ENCODE data around the gene ADD1. TPM values are rescaled to one million over a fixed set of nuclear protein-coding genes. Genes with fewer than 3 reads are reported as not detected.

The ADD1 gene
- total RNA-seq, 2 donors from 2014 or later = 281 to 282 TPM

- Mint-ChIP-seq H3K4me3 (no peak overlapping the region), H3K27me3 (ENCODE audit: low read depth) (no peaks in the 10 kb centered on the region), H3K36me3 (ENCODE audit: insufficient read depth in 2 of 2) (peaks cover 0 to 2% of the 10 kb centered on the region in 2 donors), H3K9me3 (no peaks in the 10 kb centered on the region), H3K4me1 (ENCODE audit: low read depth) (peaks cover 56% of the 10 kb centered on the region), H3K27ac (peak overlapping the region; percentile 8)
- DNase-seq (no peak), ATAC-seq (replicated peaks in 1 of 2) (no peak)
These were observed 26.0 kb downstream of the ADD1 start for GRCh38 chr4:2869659-2870058.

DNA sequence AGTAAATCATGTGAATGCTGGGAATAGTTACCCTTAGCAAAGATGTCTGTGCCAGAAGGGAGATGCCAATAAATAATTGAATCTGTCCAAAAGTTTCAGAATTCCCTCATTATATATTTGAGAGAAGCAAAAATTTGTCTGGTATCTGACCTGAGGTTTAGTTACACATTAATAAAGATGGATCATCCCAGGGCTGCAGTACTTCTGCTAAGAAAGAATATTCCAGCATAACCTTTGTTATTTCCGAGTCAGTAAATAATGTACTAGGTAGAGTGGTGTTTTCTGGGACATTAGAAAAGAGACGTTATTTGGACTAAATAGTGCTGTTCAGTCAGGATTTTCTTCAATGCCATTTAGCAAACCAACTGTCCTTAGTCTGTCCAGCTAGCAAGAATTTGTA, 26.4 kb downstream of the ADD1 start:
- DNase-seq = no peak
- Mint-ChIP-seq H3K36me3 (ENCODE audit: insufficient read depth in 2 of 2) (peaks cover 0 to 2% of the 10 kb centered on the region in 2 donors), H3K9me3 (no peaks in the 10 kb centered on the region), H3K4me1 (ENCODE audit: low read depth) (peaks cover 52% of the 10 kb centered on the region), H3K27ac (peak overlapping the region; percentile 8), H3K4me3 (no peak overlapping the region), H3K27me3 (ENCODE audit: low read depth) (no peaks in the 10 kb centered on the region)
- no peak for ATAC-seq (replicated peaks in 1 of 2)

GRCh38 chr4:2871466-2871865, 27.8 kb downstream of the ADD1 start:
- ATAC-seq (replicated peaks in 1 of 2) (no peak), DNase-seq (no peak)
- Mint-ChIP-seq H3K9me3 (no peaks in the 10 kb centered on the region), H3K4me1 (ENCODE audit: low read depth) (peaks cover 49% of the 10 kb centered on the region), H3K27ac (peak overlapping the region; percentile 12), H3K4me3 (no peak overlapping the region), H3K36me3 (ENCODE audit: insufficient read depth in 2 of 2) (peaks cover 0 to 4% of the 10 kb centered on the region in 2 donors), H3K27me3 (ENCODE audit: low read depth) (no peaks in the 10 kb centered on the region)

DNA sequence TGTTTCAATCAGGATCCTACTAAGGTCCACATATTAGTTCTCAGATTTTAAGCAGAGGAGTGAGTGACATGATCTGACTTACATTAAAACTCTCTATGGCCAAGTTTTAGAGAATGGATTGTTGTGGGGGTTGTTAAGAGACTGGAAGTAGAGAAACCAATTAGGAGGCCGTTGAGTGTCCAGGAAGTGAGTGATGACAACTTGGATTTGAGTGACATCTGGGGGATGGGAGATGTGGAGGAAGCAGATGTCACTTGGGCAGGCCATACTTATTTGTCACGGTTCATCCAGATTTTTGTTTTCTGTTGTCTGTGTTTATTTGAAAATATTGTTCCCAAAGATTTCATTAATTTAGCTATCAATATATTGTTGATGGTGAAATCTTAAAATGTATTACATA, 28.3 kb downstream of the ADD1 start:
- ATAC-seq (replicated peaks in 1 of 2) (no peak), DNase-seq (no peak)
- Mint-ChIP-seq H3K4me1 (ENCODE audit: low read depth) (peaks cover 44% of the 10 kb centered on the region), H3K9me3 (no peaks in the 10 kb centered on the region), H3K27me3 (ENCODE audit: low read depth) (no peaks in the 10 kb centered on the region), H3K36me3 (ENCODE audit: insufficient read depth in 2 of 2) (peaks cover 0 to 4% of the 10 kb centered on the region in 2 donors), H3K4me3 (no peak overlapping the region), H3K27ac (peak overlapping the region; percentile 12)

DNA sequence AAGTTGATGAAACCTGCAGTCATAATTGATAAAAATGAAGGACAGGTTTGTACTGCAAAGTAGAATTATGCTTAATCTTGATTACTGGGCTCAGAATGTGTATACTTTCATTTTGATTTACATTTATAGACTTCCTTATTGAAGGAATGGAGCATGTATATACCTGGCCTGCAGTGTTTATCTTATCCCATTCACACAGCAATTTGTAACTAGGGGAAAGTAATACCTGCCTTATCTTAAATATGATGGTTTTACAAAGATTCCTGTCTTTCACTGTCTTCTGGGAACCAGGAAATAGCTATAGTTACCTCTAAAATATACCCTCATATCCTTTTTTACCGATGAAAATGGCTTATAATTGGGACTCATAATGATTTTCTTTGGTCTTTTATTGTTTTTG, 29.7 kb downstream of the ADD1 start:
- Mint-ChIP-seq H3K36me3 (ENCODE audit: insufficient read depth in 2 of 2) (peaks cover 0 to 10% of the 10 kb centered on the region in 2 donors), H3K27me3 (ENCODE audit: low read depth) (no peaks in the 10 kb centered on the region), H3K4me1 (ENCODE audit: low read depth) (peaks cover 46% of the 10 kb centered on the region), H3K9me3 (no peaks in the 10 kb centered on the region), H3K27ac (no peak overlapping the region), H3K4me3 (no peak overlapping the region)
- ATAC-seq (replicated peaks in 1 of 2) (no peak), DNase-seq (no peak)

- no peak for ATAC-seq (replicated peaks in 1 of 2)
- no peaks in the 10 kb centered on the region for H3K27me3 Mint-ChIP-seq (ENCODE audit: low read depth)
- H3K4me1 Mint-ChIP-seq (ENCODE audit: low read depth) = peaks cover 45% of the 10 kb centered on the region
- H3K4me3 Mint-ChIP-seq = no peak overlapping the region
- peaks cover 4 to 17% of the 10 kb centered on the region in 2 donors for H3K36me3 Mint-ChIP-seq (ENCODE audit: insufficient read depth in 2 of 2)
- H3K9me3 Mint-ChIP-seq = no peaks in the 10 kb centered on the region
- no peak for DNase-seq
- no peak overlapping the region for H3K27ac Mint-ChIP-seq
These were observed 31.2 kb downstream of the ADD1 start for GRCh38 chr4:2874861-2875260.

DNA sequence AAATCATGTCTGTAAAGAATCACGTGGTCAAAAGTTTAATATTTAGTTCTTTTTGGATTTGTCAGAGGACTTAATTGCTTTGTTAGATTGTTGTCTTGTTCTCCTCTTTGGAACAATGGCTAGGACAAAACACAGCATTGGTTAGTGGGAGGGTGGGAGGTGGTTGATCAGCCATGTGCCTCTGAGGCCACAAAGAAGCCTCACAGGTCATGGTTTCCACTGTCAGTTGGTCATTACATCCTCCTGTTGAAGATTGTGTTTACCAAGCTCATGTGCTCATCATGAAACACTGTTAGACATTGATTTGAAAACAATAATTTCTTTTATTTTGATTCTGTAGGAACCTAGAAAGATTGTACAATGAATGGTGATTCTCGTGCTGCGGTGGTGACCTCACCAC, 31.9 kb downstream of the ADD1 start:
- no peak overlapping the region for H3K27ac Mint-ChIP-seq

GRCh38 chr4:2878346-2878745, 34.7 kb downstream of the ADD1 start:
- Mint-ChIP-seq H3K4me3 (peak overlapping the region; percentile 1 to 2), H3K27ac (peak overlapping the region; percentile 1), H3K27me3 (ENCODE audit: low read depth) (no peaks in the 10 kb centered on the region), H3K4me1 (ENCODE audit: low read depth) (peaks cover 26% of the 10 kb centered on the region), H3K36me3 (ENCODE audit: insufficient read depth in 2 of 2) (peaks cover 5 to 21% of the 10 kb centered on the region in 2 donors), H3K9me3 (no peaks in the 10 kb centered on the region)
- peak; percentile 71 to 80 for ATAC-seq (replicated peaks in 1 of 2)
- peak in 1 of 2 donors; percentile 4 for DNase-seq

More for the DNA sequence above, 31.9 kb downstream of the ADD1 start:
- Mint-ChIP-seq H3K27me3 (ENCODE audit: low read depth) (no peaks in the 10 kb centered on the region), H3K36me3 (ENCODE audit: insufficient read depth in 2 of 2) (peaks cover 5 to 21% of the 10 kb centered on the region in 2 donors), H3K4me1 (ENCODE audit: low read depth) (peaks cover 41% of the 10 kb centered on the region), H3K4me3 (no peak overlapping the region), H3K9me3 (no peaks in the 10 kb centered on the region)
- DNase-seq = no peak
- ATAC-seq (replicated peaks in 1 of 2) = no peak

DNA sequence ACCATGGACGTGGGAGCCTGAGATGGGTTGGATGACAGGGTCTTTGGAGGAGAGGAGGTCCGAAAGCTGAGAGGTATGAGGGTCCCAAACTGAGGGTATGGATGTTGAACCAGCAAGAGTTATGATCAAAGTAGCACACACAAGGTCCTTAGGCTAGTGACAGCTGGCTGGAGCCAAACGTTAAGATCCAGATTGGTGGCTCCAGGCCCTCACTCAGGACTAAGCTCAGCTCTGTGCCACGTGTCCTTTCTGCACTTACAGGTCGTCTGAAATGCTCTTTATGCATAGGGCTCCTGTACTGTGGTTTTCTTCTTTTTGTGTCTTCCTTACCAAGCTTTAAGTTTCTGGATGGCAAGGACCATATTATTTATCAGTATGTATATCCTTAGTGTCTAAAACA, 35.4 kb downstream of the ADD1 start:
- Mint-ChIP-seq H3K27ac (no peak overlapping the region), H3K36me3 (ENCODE audit: insufficient read depth in 2 of 2) (peaks cover 5 to 24% of the 10 kb centered on the region in 2 donors)

DNA sequence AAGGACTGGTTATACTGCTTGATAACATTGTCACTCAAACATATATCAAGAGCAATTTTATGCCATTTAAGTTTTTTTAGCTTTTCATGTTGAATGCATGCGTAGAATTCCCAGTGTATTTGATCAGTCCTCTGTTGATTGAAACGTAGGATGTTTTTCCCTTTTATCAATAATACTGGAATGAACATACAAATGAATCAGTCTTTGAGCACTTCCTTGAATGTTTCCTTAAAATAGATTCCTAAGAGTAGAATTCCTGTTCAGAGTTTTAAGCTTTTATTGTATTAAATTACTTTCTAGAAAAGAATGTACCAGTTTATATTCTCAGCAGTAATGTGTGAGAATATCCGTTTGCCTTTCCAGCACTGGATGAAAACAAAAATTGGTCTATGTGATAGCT, 37.8 kb downstream of the ADD1 start:
- no peaks in the 10 kb centered on the region for H3K27me3 Mint-ChIP-seq (ENCODE audit: low read depth)
- peaks cover 19% of the 10 kb centered on the region for H3K4me1 Mint-ChIP-seq (ENCODE audit: low read depth)
- ATAC-seq (replicated peaks in 1 of 2) = no peak
- H3K9me3 Mint-ChIP-seq = no peaks in the 10 kb centered on the region
- H3K36me3 Mint-ChIP-seq (ENCODE audit: insufficient read depth in 2 of 2) = peaks cover 17 to 36% of the 10 kb centered on the region in 2 donors
- DNase-seq = no peak
- no peak overlapping the region for H3K27ac Mint-ChIP-seq
- no peak overlapping the region for H3K4me3 Mint-ChIP-seq

More for the DNA sequence above, 35.4 kb downstream of the ADD1 start:
- ATAC-seq (replicated peaks in 1 of 2) (no peak), DNase-seq (no peak)
- Mint-ChIP-seq H3K9me3 (no peaks in the 10 kb centered on the region), H3K4me1 (ENCODE audit: low read depth) (peaks cover 26% of the 10 kb centered on the region), H3K27me3 (ENCODE audit: low read depth) (no peaks in the 10 kb centered on the region), H3K4me3 (no peak overlapping the region)

- H3K4me1 Mint-ChIP-seq (ENCODE audit: low read depth) = peaks cover 15% of the 10 kb centered on the region
- no peaks in the 10 kb centered on the region for H3K27me3 Mint-ChIP-seq (ENCODE audit: low read depth)
- peaks cover 17 to 36% of the 10 kb centered on the region in 2 donors for H3K36me3 Mint-ChIP-seq (ENCODE audit: insufficient read depth in 2 of 2)
- H3K9me3 Mint-ChIP-seq = no peaks in the 10 kb centered on the region
- H3K4me3 Mint-ChIP-seq = no peak overlapping the region
- DNase-seq (no peak), ATAC-seq (replicated peaks in 1 of 2) (no peak)
- no peak overlapping the region for H3K27ac Mint-ChIP-seq
These were observed 38.7 kb downstream of the ADD1 start for GRCh38 chr4:2882341-2882740.

- peaks cover 5% of the 10 kb centered on the region for H3K4me1 Mint-ChIP-seq (ENCODE audit: low read depth)
- peak overlapping the region; percentile 80 for H3K27ac Mint-ChIP-seq
- no peak overlapping the region for H3K4me3 Mint-ChIP-seq
- H3K36me3 Mint-ChIP-seq (ENCODE audit: insufficient read depth in 2 of 2) = peaks cover 14 to 19% of the 10 kb centered on the region in 2 donors
- H3K27me3 Mint-ChIP-seq (ENCODE audit: low read depth) = no peaks in the 10 kb centered on the region
- no peak for DNase-seq
- H3K9me3 Mint-ChIP-seq = no peaks in the 10 kb centered on the region
- no peak for ATAC-seq (replicated peaks in 1 of 2)
These were observed 42.5 kb downstream of the ADD1 start for GRCh38 chr4:2886161-2886560.

DNA sequence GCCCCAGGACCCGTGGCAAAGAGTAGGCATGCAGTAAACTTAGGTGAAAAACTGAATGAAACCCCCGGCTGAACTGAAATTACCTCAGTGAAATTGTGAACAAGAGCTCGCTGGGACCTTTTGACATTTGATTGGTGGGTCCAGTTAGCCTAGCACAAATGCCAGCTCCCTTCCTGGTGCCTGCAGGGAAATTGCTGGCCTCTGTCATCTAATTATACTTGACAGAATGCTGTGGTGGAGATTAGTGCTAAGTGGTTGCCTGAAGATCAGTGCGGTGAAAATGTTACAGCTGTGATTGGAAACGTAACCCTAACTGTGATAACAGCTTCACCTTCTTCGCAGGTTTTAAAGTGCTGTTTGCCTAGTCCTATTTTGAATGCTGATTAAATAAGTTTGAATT, 43.0 kb downstream of the ADD1 start:
- Mint-ChIP-seq H3K9me3 (no peaks in the 10 kb centered on the region), H3K27ac (no peak overlapping the region), H3K4me1 (ENCODE audit: low read depth) (peaks cover 5% of the 10 kb centered on the region), H3K27me3 (ENCODE audit: low read depth) (no peaks in the 10 kb centered on the region), H3K36me3 (ENCODE audit: insufficient read depth in 2 of 2) (peaks cover 14 to 19% of the 10 kb centered on the region in 2 donors), H3K4me3 (no peak overlapping the region)
- ATAC-seq (replicated peaks in 1 of 2) (no peak), DNase-seq (no peak)

GRCh38 chr4:2887343-2887742, 43.7 kb downstream of the ADD1 start:
- no peaks in the 10 kb centered on the region for H3K9me3 Mint-ChIP-seq
- DNase-seq (no peak), ATAC-seq (replicated peaks in 1 of 2) (no peak)
- H3K4me3 Mint-ChIP-seq = no peak overlapping the region
- H3K4me1 Mint-ChIP-seq (ENCODE audit: low read depth) = peaks cover 5% of the 10 kb centered on the region
- peaks cover 14 to 17% of the 10 kb centered on the region in 2 donors for H3K36me3 Mint-ChIP-seq (ENCODE audit: insufficient read depth in 2 of 2)
- H3K27ac Mint-ChIP-seq = no peak overlapping the region
- no peaks in the 10 kb centered on the region for H3K27me3 Mint-ChIP-seq (ENCODE audit: low read depth)

Data from activated T-cell treated with anti-CD3 and anti-CD28 coated beads, Interleukin-2, amount 50 U/mL, for 72 hours (primary cell).